Endothelial cell of umbilical vein (primary cell): ENCODE results near the gene PPP2R5A.

Source experiments
- EZH2 ChIP-seq: IDR thresholded peaks from 2 replicates; pipeline ENCODE4 v1.6.1; 2012; ENCODE audit warnings: borderline replicate concordance, low read depth, mild to moderate bottlenecking, moderate library complexity, low read length, inconsistent platforms; ENCODE audit not compliant: severe bottlenecking
- FOS ChIP-seq: IDR thresholded peaks from 2 replicates; pipeline ENCODE4 v1.6.1; 2011; ENCODE audit warnings: mild to moderate bottlenecking, low read length, moderate library complexity, borderline replicate concordance; ENCODE audit not compliant: insufficient read depth
- GATA2 ChIP-seq: IDR thresholded peaks from 2 replicates; pipeline ENCODE4 v1.7.0; 2011; ENCODE audit warnings: low read depth, mild to moderate bottlenecking, moderate library complexity, mixed read lengths, low read length; ENCODE audit not compliant: insufficient read length, insufficient read depth
- JUN ChIP-seq: IDR thresholded peaks from 2 replicates; pipeline ENCODE4 v1.6.1; 2011; ENCODE audit warnings: borderline replicate concordance, low read depth; ENCODE audit not compliant: insufficient read length, insufficient read depth
- POLR2A ChIP-seq: IDR thresholded peaks from 2 replicates; pipeline ENCODE4 v1.6.1; 2012; ENCODE audit warnings: low read depth, mild to moderate bottlenecking, control low read depth, low read length
- POLR2AphosphoS5 ChIP-seq: IDR thresholded peaks from 2 replicates; pipeline ENCODE4 v1.6.1; 2012; ENCODE audit warnings: low read depth, mild to moderate bottlenecking, control low read depth, low read length, moderate library complexity; ENCODE audit not compliant: insufficient read depth
- TF ChIP-seq, protein P1 (sequence below), 2 donors: IDR thresholded peaks; 1 replicate in 1 of 2; 2 replicates in 1 of 2; pipeline ENCODE4 v1.5.1; 2011; ENCODE audit warnings: low read length in 2 of 2, mild to moderate bottlenecking in 2 of 2, moderate library complexity in 2 of 2, control low read depth in 1 of 2, inconsistent platforms in 1 of 2, low read depth in 1 of 2; ENCODE audit not compliant: insufficient read depth in 1 of 2; ENCODE audit errors: extremely low read depth in 1 of 2
- TF ChIP-seq, protein P2 (sequence below): IDR thresholded peaks from 2 replicates; pipeline ENCODE4 v1.6.1; 2011; ENCODE audit not compliant: insufficient read depth, insufficient read length

DNA sequence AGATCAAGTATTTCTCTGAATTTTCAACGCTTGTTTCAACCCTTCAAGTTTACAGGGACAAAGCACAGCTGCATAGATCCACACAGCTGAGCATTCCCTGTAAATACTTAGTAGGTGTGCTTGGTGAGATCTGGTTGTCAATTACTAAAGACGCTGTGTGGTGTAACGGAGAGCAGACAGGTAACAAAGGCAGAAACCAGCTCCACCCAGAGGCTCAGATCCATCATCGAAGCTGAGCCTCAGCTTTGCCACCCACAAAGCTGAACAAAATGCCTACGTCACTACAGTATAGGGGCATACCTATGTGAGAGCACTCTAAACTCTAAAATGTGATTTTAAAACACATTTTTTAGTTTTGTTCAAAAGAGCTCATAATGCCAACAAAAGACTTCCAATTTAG, 90.8 kb downstream of the PPP2R5A start:
- TF ChIP-seq, protein P1, sequence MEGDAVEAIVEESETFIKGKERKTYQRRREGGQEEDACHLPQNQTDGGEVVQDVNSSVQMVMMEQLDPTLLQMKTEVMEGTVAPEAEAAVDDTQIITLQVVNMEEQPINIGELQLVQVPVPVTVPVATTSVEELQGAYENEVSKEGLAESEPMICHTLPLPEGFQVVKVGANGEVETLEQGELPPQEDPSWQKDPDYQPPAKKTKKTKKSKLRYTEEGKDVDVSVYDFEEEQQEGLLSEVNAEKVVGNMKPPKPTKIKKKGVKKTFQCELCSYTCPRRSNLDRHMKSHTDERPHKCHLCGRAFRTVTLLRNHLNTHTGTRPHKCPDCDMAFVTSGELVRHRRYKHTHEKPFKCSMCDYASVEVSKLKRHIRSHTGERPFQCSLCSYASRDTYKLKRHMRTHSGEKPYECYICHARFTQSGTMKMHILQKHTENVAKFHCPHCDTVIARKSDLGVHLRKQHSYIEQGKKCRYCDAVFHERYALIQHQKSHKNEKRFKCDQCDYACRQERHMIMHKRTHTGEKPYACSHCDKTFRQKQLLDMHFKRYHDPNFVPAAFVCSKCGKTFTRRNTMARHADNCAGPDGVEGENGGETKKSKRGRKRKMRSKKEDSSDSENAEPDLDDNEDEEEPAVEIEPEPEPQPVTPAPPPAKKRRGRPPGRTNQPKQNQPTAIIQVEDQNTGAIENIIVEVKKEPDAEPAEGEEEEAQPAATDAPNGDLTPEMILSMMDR (IDR thresholded peaks at IDR 0.05; ENCODE audit: extremely low read depth in 1 of 2, insufficient read depth in 1 of 2, low read depth in 1 of 2, low read length in 2 of 2): no peak
- no peak for TF ChIP-seq EZH2
- no peak for TF ChIP-seq POLR2A
- no peak for TF ChIP-seq POLR2AphosphoS5
- no peak for TF ChIP-seq JUN
- no peak for TF ChIP-seq FOS
- TF ChIP-seq, protein P2, sequence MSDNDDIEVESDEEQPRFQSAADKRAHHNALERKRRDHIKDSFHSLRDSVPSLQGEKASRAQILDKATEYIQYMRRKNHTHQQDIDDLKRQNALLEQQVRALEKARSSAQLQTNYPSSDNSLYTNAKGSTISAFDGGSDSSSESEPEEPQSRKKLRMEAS: no peak
- TF ChIP-seq GATA2: no peak
